Nephron (organoid): ENCODE data around the gene SDSL.

Experiments used
- H3K27ac Mint-ChIP-seq, 3 experiments: 2 replicates each; pipeline ENCODE4 v1.8.0; 2020; ENCODE audit warnings: mixed read lengths in 3 of 3, mild to moderate bottlenecking in 2 of 3, moderate library complexity in 1 of 3
- H3K27me3 Mint-ChIP-seq: 2 replicates; pipeline ENCODE4 v1.8.0; 2021; ENCODE audit warnings: low read depth, mild to moderate bottlenecking, moderate library complexity, mixed read lengths
- H3K36me3 Mint-ChIP-seq: 2 replicates; pipeline ENCODE4 v1.8.0; 2020; ENCODE audit warnings: low read depth, mixed read lengths
- H3K4me1 Mint-ChIP-seq: 2 replicates; pipeline ENCODE4 v1.8.0; 2020; ENCODE audit warnings: mixed read lengths
- H3K4me3 Mint-ChIP-seq, 3 experiments: 2 replicates each; pipeline ENCODE4 v1.8.0; 2020; ENCODE audit warnings: mild to moderate bottlenecking in 3 of 3, mixed read lengths in 3 of 3, moderate library complexity in 2 of 3
- H3K9me3 Mint-ChIP-seq: 2 replicates; pipeline ENCODE4 v1.8.0; 2020; ENCODE audit warnings: mixed read lengths
- CTCF ChIP-seq, 3 experiments: fragments of 200-600 bp; sonication (generic); IDR thresholded peaks; one replicate each; pipeline ENCODE4 v1.5.0; 2021; ENCODE audit warnings: antibody characterized with exemption in 3 of 3; ENCODE audit not compliant: unreplicated experiment in 3 of 3

SDSL gene

GRCh38 chr12:113402586-113403260 lies 19.5 kb upstream of the SDSL start:
- no peak overlapping the region for H3K27ac Mint-ChIP-seq
- no peak for TF ChIP-seq CTCF (IDR thresholded peaks at IDR 0.05; ENCODE audit: unreplicated experiment in 3 of 3)
- H3K4me1 Mint-ChIP-seq = peaks cover 7% of the 10 kb centered on the region
- H3K27me3 Mint-ChIP-seq = peaks cover 17% of the 10 kb centered on the region
- no peaks in the 10 kb centered on the region for H3K36me3 Mint-ChIP-seq
- no peak overlapping the region for H3K4me3 Mint-ChIP-seq
- no peaks in the 10 kb centered on the region for H3K9me3 Mint-ChIP-seq

DNA sequence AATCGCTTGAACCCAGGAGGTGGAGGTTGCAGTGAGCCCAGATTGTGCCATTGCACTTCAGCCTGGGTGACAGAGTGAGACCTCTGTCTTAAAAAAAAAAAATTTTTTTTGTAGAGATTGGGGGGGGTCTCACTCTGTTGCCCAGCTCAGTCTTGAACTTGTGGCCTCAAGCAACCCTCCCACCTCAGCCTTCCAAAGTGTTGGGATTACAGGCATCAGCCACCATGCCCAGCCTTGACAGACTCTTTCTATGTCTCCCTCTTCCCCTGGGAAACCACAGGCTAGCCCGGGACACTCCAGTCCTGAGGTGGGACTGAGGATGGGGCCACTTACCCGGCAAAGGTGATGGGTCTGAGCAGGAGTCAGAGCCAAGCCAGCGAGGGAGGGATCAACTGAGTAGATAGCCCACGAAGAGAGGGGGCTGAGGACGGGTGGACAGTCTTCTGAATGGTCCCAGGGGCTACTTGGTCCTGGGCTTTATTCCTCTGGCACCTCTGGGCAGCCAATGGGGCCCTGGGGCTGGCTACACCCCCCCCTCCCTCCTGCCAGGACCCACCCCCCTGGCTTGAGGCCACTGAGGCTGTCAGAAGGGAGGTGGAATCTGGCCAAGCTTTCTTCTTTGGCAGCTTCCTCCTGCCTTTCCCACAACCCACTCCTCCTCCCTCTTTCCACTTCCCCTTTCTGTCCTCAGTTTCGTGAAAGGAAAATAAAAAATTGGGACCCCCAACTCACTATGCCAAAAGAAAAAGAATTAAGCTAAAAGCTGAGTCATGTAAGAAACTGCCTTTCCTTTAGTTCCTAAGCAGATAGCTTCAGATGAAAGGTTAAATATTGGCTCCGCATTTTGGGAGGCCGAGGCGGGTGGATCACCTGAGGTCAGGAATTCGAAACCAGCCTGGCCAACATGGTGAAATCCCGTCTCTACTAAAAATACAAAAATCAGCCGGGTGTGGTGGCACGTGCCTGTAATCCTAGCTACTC lies 18.5 kb upstream of the SDSL start, which contains the start of gene SDS:
TSS of gene SDS (minus strand) at position 453 of the 981 bp plus-strand sequence. CDS start 4,179 bp downstream, outside the sequence.
- Mint-ChIP-seq H3K9me3 (no peaks in the 10 kb centered on the region), H3K27ac (no peak within 1 kb of the TSS), H3K36me3 (no peaks in the 10 kb centered on the region), H3K4me3 (no peak within 1 kb of the TSS), H3K27me3 (peaks cover 24% of the 10 kb centered on the region), H3K4me1 (peaks cover 12% of the 10 kb centered on the region)
- TF ChIP-seq CTCF (IDR thresholded peaks at IDR 0.05; ENCODE audit: unreplicated experiment in 3 of 3) = no peak

DNA sequence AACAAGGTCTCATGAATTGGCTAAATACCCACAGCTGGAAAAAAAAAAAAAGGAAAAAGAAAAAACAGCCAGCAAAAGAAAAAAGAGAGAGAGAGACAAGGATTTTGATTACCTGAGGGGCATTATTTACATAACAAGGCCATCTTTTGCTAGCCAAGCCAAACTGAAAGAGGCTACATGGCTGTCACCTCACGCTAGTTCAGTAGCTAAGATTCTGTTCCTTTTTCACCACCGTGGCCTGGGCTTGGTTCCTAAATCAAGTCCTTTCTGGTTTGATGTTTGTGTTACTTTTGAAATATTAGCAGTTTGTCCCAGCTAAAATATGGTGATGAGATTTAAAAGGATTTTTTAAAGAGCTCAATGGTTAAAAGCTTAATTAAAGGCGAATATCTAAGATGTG lies 16.5 kb upstream of the SDSL start:
- no peak overlapping the region for H3K4me3 Mint-ChIP-seq
- TF ChIP-seq CTCF (IDR thresholded peaks at IDR 0.05; ENCODE audit: unreplicated experiment in 3 of 3) = no peak
- H3K9me3 Mint-ChIP-seq = no peaks in the 10 kb centered on the region
- no peaks in the 10 kb centered on the region for H3K36me3 Mint-ChIP-seq
- peaks cover 12% of the 10 kb centered on the region for H3K4me1 Mint-ChIP-seq
- peaks cover 22% of the 10 kb centered on the region for H3K27me3 Mint-ChIP-seq
- no peak overlapping the region for H3K27ac Mint-ChIP-seq

GRCh38 chr12:113407931-113408600 lies 14.1 kb upstream of the SDSL start:
- Mint-ChIP-seq H3K27me3 (peaks cover 28% of the 10 kb centered on the region), H3K36me3 (no peaks in the 10 kb centered on the region), H3K27ac (peak overlapping the region in 2 of 3 experiments; percentile 16 to 57)

More at GRCh38 chr12:113407931-113408600, 14.1 kb upstream of the SDSL start:
- TF ChIP-seq CTCF (IDR thresholded peaks at IDR 0.05; ENCODE audit: unreplicated experiment in 3 of 3) = no peak
- H3K4me1 Mint-ChIP-seq = peaks cover 12% of the 10 kb centered on the region
- H3K4me3 Mint-ChIP-seq = no peak overlapping the region
- H3K9me3 Mint-ChIP-seq = no peaks in the 10 kb centered on the region
